GM19328 (cell line): ENCODE results near the gene OSBPL10.
"Not testable (repeated sequence)": the region's sequence is repeated elsewhere in the genome, so short reads cannot be mapped to it uniquely, and the experiment has no call there.

Experiments
- ATAC-seq: cut with Tn5 transposase; IDR thresholded peaks from one replicate; pipeline ENCODE4 v1.9.1; 2021; ENCODE audit warnings: mild to moderate bottlenecking, moderate library complexity; ENCODE audit not compliant: unreplicated experiment

OSBPL10 gene

DNA sequence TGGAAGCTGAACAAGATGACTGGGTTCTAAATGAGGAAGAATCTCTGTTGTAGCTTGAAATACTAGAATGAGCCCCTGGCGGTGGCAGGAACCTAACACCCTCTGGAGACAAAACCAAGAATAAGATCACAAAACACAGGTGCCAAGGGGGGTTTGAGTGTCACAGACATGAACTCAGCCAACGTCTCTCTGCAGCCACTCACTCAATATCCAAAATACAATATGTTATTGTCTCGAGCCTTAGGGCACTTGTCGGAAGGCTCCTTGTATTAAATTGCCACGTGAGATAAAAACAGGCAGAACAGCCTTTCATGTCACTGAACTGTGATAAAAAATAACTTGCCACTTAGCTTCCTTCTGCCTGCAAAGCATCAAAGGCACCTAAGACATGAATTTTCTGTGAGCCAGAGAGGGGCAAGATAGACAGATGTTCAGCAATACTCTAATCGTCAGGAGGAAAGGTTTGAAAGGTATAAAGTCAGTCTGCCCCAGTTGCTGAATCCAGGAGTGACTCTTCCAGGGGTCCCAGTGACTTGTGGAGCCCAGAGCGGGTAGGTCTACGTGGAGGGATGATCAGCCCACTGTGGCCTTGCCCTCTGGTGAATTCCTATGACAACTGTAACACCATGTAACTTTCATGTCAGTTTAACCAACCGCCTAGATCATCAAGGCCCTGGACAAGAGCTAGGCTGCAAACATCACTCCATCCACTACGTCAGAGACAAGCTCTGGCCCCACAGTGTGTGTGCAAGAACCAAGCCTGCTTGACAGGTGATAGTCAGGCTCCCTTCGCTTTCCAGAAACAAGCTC, 165.2 kb downstream of the OSBPL10 start:
- no peak for ATAC-seq

DNA sequence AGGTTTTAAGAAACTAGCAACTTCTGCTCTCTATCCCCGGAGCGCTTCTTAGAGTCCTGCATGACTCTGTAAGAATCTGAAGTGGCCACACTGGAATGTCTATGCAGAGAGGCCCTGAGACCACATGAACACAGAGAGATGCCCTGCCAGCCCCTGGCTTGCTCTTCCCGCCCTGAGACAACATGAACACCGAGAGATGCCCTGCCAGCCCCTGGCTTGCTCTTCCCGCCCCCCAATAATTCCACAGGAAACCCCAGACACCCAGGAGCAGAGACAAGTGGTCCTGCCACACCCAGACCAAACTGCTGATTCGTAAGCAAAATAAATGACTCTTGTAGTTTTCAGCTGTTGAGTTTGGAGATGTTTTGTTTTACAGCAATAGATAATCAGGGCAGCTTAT, 166.1 kb downstream of the OSBPL10 start:
- no peak for ATAC-seq

DNA sequence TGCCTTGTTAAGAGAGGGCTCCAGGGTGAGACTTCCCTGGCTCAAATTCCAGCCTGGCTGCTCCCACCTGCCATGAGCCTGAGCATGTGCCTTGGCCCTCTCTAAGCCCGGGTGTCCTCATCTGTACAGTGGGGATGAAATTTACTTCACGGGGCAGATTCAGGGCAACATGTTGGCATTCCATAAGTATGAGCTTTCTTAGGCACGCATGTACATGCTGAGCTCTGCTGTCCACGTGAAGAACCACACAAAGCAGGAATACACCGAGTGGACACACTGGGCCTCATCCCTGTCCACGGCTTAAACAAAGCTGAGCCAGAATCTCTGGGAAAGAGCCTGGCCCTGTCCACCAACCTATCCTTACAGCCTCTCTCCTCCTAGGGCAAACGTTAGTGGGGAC, 167.4 kb downstream of the OSBPL10 start:
- no peak for ATAC-seq

DNA sequence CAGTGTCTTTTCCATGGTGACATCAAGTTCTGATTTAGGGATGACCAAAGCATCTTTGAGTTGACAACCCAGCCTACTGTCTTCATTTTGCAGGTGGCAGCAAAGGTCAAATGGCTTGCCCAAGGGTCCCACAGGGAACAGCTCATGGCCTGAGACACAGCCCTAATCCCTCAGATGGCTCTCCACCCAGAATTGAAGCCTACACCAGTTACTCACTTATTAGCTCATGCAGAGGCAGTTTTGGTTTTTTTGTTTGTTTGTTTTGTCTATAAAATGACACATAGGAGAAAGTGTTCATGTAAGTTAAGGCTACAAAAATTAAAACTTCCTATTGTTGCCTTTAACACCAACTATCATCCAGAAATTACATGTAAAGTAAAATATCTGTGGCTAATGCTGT, 167.9 kb downstream of the OSBPL10 start:
- ATAC-seq: no peak

DNA sequence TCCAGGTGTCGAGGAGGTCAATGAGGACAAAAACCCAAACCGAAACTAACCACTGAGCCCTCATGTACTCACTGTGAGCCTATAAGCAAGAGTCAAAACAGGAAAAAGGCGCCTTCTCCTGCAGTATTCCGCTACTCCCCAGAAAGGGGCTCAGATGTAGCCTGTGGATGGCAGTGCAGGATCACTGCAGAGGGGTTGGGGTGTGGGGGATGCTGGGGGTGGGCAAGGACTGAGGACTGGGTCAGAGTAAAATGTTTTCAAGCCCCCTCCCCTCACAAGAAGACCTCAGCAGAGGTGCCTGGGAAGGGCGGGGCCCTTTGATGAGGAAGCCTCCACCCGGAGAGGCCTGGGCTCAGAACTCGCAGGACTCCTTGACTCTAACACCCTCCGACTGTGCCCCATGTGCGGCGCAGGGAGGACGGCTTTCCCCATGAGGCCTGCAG, 170.1 kb downstream of the OSBPL10 start:
- no peak for ATAC-seq

DNA sequence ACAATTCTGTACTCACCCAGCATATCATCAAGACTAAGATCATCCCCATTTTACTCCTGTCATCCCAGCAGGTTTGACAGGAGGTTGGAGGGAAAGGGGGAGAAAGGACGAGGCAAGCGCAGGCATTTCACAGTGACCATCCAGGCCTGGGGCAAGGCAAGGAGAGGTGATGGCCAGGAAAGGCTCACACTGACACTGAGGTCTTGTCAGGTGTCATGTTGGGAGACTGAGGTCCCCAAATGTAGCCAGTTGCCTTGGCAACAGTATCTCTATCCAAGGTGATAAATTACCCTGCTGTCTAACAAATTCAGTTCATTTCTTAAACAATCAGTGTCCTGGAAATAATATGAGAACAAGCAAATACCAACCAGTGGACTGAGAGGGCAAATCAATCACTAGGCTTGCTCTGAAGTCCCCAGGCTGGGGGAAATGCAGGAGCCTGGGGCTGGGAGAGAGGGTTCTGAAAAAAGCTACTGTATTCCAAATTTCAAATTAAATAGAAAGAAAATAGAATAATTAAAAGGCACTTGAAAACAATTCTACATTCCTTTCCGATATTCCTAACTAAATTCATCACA, 172.8 kb downstream of the OSBPL10 start:
- no peak for ATAC-seq

DNA sequence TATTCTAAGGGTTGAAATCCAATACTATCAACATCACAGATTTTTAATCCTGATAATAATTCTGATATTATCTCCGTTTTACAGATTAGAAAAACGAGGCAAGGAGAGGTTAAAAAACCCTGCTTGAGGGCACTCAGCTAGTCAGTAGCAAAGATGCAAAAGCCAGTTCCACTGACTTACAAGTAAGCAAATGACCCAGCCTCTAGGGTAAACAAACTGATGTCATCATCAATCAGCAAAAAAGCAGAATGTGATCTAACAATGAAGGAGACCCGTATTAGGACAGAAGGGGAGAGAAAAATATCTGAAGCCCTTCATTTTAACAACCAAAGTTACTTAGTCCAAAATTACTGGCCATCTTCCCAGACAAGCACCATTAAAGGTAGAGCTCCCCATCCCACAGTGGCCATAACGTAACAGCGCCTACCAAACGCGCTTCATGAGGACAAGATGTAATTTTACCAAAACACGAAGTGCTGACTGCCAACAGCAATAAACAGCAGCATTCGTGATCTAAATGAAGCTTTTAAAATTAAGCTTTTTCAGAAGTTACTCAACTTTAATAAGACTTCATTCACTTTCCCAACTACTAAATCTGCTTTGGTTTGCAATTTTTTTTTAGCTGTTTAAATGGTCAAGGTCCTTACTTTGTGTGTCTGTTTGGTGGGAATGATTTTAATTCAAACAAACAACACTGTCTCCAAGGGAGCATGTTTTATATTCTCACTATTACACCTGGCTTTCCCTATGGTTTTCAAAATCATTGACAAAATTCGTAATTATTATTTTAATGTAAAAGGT, 176.6 kb downstream of the OSBPL10 start:
- no peak for ATAC-seq

DNA sequence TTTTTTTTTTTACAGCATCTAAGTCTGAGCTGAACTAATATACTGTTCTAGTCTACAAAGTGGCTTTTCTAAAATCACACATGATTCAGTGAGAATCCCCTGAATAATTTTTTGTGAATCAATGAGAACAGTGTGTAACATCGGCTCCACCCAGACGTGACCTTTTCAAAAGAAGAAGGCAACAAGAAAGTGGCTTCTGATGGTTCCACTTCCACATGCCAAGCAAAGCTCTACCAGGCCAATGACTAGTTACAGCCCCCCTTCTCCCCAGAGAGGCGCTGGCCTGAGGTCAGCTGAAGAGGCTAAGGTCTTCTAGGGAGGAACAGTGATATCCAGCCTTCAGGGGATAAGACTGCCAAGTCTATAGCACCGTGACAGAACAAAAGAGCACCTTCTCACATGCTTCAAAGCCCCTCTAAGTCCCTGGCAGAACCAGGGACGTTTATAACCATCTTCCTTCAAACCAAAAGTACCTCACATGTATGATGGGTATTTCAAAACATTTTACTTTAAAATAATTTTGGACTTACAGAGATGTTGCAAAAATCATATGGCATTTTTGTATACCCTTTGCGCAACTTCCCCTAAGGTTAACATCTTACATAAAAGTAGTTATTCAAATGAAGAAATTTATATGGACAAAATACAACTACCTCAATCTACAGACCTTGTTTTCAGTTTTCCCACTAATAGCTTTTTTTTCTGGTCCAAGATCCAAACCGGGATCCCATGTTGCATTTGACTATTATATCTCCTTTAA, 177.9 kb downstream of the OSBPL10 start:
- ATAC-seq: no peak

DNA sequence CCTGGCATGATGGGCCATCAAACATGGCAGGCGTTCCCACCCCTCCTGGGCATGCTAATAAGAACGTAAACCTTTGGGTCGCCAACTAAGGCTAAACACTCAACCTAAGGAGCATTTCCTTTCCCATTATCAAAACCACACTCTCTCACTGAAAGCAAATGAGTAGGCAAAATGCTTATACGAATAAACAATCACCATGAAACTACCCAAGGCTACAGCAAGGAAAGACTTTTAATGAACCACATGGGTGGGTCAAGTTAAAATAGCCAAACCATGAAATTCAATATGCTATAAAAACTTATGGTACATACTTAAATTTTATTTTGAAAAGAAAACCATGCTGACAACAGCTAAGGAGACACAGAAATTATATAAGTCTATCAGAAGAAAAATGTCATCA, 180.6 kb downstream of the OSBPL10 start:
- no peak for ATAC-seq

DNA sequence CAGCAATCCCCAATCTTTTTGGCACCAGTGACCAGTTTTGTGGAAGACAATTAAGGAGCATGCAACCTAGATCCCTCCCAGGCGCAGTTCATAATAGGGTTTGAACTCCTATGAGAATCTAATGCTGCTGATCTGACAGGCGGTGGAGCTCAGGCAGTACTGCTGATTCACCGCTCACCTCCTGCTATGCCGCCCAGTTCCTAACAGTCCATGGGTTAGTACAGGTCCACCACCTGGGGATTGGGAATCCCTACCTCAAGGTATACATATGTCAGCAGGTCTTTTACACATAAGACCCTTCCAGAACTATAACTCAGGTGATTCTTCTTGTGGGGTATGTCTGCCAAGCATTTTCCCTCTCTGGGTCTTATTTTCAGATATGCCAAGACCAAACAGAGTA, 182.2 kb downstream of the OSBPL10 start:
- no peak for ATAC-seq

DNA sequence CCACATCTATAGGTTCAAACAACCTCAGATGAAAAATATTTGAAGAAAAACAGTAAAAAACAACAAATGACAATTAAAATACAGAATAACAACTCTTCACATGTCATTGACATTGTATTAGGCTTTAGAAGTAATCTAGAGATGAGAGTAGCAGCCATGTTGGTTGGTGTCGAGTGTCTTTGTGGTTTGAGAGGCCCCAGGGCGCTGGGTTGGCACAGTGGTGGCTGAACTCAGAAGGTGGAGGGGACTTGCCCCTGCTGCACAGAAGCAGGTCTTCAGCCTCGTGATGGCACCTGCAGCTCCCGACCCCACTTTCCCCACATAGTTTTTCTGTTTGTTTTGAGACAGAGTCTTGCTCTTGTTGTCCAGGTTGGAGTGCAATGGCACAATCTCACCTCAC, 187.2 kb downstream of the OSBPL10 start:
- no peak for ATAC-seq

DNA sequence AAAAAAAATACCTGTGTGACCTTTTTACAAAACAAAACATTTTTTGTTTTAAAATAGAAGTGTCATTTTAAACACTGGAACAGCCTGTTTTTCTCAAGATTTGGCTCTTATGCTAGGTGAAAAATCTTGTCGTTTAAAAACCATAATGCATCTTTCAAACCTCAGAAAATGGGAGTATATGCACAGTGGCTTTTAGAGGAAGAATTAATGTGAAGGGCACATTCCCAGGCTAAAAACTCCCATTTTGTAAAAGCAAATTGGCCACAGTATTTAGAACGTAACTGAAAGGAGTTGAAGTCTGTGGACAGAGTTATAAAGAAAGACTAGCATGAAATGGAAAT, 190.0 kb downstream of the OSBPL10 start:
- no peak for ATAC-seq

DNA sequence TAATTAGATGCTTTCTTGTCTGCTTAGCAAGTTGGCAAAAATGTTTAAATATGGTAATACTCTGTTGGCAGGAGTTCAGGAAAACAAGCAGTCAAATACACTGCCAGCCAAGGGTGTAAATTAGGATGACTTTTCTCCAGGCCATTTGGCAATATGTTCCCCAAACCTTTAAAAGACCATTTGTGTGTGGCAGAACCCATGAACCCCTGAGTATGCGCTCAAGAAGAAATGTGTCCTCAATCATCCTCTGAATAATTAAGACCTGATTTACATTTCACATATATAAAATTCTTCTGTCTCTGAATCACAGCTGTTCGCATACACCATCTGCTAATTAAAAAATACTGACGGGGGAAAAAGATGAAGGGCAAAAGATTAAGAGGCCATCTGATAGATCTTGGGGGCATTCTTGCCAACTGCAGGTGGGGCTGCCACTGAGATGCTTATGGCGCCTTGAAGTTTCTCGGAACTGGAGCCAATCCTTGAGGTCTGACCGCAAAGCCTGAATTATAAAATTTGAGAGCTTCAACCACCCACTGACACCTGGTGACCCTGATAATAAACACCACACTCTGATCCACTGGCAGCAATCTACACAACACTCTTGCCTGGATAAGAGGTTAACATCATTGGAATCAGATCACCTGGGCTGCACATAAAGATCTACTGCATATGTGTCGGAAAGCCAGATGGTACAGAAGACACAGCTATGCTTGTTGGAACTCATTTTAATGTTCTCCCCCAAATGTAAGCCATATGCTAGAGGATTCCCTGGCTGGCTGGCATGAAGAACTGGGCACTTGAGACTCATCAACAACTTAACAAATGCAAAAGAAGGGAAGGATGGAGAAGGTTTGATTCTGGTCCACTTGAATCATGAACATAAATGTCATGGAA, 190.6 kb downstream of the OSBPL10 start:
- ATAC-seq: no peak

DNA sequence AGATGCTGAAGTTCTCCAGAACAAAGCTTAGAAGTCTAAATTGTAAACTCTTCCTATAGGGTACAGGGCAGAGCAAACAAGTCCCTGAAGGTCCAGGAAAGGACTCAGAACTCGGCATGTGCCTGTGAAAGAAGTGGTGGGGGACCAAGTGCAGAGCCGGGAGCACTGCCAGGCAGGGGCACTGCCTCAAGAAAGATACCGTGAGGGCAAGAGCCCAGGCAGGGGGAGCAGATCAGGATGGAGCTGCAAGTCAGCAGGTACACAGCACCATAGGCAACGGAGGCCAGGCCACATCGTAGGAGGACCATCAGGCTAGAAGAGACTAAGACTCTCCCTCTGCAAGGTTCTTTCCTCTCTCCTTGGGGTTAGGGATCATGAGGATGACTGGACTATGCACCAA, 191.6 kb downstream of the OSBPL10 start:
- no peak for ATAC-seq

DNA sequence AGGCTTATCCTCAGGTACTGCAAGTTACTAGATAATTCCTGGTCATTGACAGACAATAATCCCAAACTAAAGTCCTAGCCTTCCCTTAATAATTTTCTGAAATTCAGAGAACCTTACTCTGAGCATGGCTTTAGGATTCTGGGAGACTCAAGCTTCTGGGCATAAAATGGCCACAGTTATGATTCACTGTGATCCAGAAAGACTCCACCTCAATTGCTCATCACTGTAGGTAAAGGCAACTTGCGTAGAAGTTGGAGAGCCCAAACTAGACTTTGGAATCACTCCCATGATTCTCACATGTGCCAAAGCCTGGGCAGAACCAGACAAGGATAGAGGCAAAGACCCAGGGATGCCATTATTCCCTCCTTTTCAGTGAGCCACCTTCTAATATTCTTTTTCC, 195.3 kb downstream of the OSBPL10 start:
- ATAC-seq: no peak

DNA sequence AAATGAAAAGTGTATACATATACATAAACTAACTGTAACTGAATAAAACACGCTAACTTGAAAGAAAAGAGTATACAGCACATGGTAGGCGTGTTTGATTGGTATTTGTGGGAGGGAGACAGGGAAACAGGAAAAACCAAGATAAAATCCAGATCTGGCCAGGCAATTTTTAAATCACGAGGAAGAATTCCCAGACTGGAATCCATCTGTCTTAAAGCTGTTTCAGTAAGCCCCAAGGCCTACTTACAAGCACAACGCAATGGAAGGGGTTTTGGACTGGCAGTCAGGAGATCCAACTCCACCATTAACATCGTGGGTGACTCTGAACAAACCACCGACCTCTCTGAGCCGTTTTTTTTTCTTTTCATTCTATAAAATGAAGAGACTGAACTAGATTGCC, 195.8 kb downstream of the OSBPL10 start:
- no peak for ATAC-seq

DNA sequence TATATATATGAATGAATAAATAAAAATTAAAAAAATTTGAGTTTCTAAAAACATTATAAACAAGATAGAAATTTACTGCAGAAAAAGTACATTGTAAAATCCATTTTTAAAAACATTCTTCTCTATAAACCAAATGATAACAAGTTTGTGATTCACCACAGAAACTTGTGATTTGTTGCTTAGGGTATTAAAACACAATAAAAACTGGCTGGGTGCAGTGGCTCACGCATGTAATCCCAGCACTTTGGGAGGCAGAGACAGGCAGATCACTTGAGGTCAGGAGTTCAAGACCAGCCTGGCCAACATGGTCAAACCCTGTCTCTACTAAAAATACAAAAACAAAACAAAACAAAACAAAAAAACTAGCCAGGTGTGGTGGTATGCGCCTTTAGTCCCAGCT, 197.2 kb downstream of the OSBPL10 start:
- ATAC-seq: not testable (repeated sequence)

DNA sequence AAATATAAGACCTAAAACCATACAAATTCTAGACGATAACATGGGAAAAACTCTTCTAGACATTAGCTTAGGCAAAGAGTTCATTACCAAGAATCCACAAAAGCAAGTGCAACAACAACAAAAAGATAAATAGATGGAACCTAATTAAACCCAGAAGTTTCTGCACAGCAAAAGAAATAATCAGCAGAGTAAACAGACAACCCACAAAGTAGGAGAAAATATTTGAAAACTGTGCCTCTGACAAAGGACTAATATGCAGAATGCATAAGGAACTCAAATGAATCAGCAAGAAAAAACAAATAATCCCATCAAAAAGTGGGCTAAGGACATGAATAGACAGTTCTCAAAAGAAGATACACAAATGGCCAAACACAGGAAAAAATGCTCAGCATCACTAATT, 198.8 kb downstream of the OSBPL10 start:
- not testable (repeated sequence) for ATAC-seq

DNA sequence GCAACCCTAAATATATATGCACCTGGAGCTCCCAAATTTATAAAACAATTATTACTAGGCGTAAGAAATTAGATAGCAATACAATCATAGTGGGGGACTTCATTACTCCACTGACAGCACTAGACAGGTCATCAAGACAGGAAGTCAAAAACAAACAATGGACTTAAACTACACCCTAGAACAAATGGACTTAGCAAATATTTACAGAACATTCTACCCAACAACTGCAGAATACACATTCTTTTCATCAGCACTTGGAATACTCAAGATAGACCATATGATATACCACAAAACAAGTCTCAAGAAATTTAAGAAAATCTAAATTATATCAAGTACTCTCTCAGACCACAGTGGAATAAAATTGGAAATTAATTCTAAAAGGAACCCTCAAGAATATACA, 201.5 kb downstream of the OSBPL10 start:
- ATAC-seq: no peak

DNA sequence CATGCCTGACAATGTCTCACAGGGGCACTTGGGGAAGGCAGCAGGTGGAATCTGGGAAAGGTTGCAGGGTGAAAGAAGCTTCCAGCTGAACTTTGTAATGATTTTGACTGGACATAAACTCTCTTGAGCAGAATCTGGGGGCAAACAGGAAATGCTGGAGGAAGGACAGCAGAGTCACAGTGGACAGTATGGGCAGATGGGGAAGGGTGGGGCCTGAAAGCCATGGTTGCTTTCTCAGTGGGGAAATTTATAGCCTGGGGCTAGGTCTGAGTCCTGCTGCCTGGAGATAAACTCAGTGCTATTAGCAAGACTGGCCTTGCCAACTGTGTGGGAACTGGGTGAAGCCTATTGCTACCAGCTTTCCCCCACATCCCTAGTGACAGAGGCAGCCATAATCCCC, 203.2 kb downstream of the OSBPL10 start:
- ATAC-seq: no peak
